Measurements from ENCODE around the gene CNTNAP2.

- TF ChIP-seq ZNF589 (CRISPR knock-in tag; IDR thresholded peaks at IDR 0.05; ENCODE audit: low read depth) (no peak), BRF1 (IDR thresholded peaks at IDR 0.05; ENCODE audit: borderline replicate concordance, extremely low read depth, insufficient read length) (no peak), CEBPB (tag; IDR thresholded peaks at IDR 0.05) (no peak), RBM22 (IDR thresholded peaks at IDR 0.05; ENCODE audit: low read depth, low read length, poor library complexity, severe bottlenecking) (no peak), RUNX1 (IDR thresholded peaks at IDR 0.05; ENCODE audit: low read depth) (no peak)
- TF ChIP-seq, protein P1, sequence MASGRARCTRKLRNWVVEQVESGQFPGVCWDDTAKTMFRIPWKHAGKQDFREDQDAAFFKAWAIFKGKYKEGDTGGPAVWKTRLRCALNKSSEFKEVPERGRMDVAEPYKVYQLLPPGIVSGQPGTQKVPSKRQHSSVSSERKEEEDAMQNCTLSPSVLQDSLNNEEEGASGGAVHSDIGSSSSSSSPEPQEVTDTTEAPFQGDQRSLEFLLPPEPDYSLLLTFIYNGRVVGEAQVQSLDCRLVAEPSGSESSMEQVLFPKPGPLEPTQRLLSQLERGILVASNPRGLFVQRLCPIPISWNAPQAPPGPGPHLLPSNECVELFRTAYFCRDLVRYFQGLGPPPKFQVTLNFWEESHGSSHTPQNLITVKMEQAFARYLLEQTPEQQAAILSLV (tag; IDR thresholded peaks at IDR 0.05): no peak
- TF ChIP-seq, protein P2, sequence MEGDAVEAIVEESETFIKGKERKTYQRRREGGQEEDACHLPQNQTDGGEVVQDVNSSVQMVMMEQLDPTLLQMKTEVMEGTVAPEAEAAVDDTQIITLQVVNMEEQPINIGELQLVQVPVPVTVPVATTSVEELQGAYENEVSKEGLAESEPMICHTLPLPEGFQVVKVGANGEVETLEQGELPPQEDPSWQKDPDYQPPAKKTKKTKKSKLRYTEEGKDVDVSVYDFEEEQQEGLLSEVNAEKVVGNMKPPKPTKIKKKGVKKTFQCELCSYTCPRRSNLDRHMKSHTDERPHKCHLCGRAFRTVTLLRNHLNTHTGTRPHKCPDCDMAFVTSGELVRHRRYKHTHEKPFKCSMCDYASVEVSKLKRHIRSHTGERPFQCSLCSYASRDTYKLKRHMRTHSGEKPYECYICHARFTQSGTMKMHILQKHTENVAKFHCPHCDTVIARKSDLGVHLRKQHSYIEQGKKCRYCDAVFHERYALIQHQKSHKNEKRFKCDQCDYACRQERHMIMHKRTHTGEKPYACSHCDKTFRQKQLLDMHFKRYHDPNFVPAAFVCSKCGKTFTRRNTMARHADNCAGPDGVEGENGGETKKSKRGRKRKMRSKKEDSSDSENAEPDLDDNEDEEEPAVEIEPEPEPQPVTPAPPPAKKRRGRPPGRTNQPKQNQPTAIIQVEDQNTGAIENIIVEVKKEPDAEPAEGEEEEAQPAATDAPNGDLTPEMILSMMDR (IDR thresholded peaks at IDR 0.05 in 2 of 3, conservative IDR thresholded peaks at IDR 0.05 in 1 of 3; ENCODE audit: insufficient read depth in 2 of 3, low read depth in 1 of 3, low read length in 3 of 3): no peak
- TF ChIP-seq, protein P3, sequence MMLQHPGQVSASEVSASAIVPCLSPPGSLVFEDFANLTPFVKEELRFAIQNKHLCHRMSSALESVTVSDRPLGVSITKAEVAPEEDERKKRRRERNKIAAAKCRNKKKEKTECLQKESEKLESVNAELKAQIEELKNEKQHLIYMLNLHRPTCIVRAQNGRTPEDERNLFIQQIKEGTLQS (IDR thresholded peaks at IDR 0.05): no peak
- TF ChIP-seq, protein P3 (CRISPR knock-in tag; conservative IDR thresholded peaks at IDR 0.05): no peak
Observed at GRCh38 chr7:148422030-148422429, 2305.4 kb downstream of the CNTNAP2 start.
